Subcutaneous adipose tissue (tissue), 4 donors: ENCODE data around the gene ERGIC1. TPM values are rescaled to one million over a fixed set of nuclear protein-coding genes. Genes with fewer than 3 reads are reported as not detected.

ENCODE experiments used
- CTCF ChIP-seq: fragments of 450-650 bp; IDR thresholded peaks from one replicate; pipeline ENCODE4 v1.5.1; 2016; ENCODE audit warnings: low read depth, mild to moderate bottlenecking, control low read depth, antibody characterized with exemption, moderate library complexity
- total RNA-seq, 4 donors: library from RNA; depleted of rRNA; stranded (reverse); fragments of >200 nt; gene quantifications; one replicate each; pipeline ENCODE4 v1.1.0, GENCODE V29; 2016

ERGIC1 gene
- total RNA-seq, 4 donors from 2014 or later = 94.0 to 165 (median 126) TPM

- TF ChIP-seq CTCF = no peak
These were observed 86.9 kb downstream of the ERGIC1 start for GRCh38 chr5:172920995-172921394.

GRCh38 chr5:172921906-172922305, 87.9 kb downstream of the ERGIC1 start:
- TF ChIP-seq CTCF = no peak

GRCh38 chr5:172923539-172923938, 89.5 kb downstream of the ERGIC1 start:
- no peak for TF ChIP-seq CTCF

GRCh38 chr5:172925336-172925948, 91.4 kb downstream of the ERGIC1 start:
- TF ChIP-seq CTCF = no peak

- TF ChIP-seq CTCF = no peak
These were observed 92.0 kb downstream of the ERGIC1 start for GRCh38 chr5:172926008-172926523.

- no peak for TF ChIP-seq CTCF
These were observed 92.7 kb downstream of the ERGIC1 start for GRCh38 chr5:172926796-172927195.

GRCh38 chr5:172929371-172929838, 95.4 kb downstream of the ERGIC1 start:
- TF ChIP-seq CTCF = no peak
